ENCODE measurements around the gene DACH1. TPM values are rescaled to one million over a fixed set of nuclear protein-coding genes. Genes with fewer than 3 reads are reported as not detected.

DACH1 gene
- total RNA-seq, 8 experiments from 2014 or later = 0.20 to 74.1 (median 38.8) TPM

GRCh38 chr13:71399631-71400215 lies 467.3 kb downstream of the DACH1 start:
- in situ Hi-C loops (cut with MboI; ENCODE audit: low pct_unique_long_range_greater_than_20kb in 2 of 9, low sequenced_read_pairs in 9 of 9, unreplicated experiment in 9 of 9) = no loop called here
- 0 to 47% (median 25%) methylated on average over 2 to 3 of the region's 3 CpGs; no CpG with 5 or more reads in 1 of the 10 experiments for WGBS, 10 experiments

GRCh38 chr13:71396149-71396548 lies 470.9 kb downstream of the DACH1 start:
- peaks cover 5 to 9% of the 10 kb centered on the region in 2 donors for H3K4me1 ChIP-seq (replicated peaks in 1 of 2)
- in situ Hi-C loops (cut with MboI; ENCODE audit: low pct_unique_long_range_greater_than_20kb in 2 of 9, low sequenced_read_pairs in 9 of 9, unreplicated experiment in 9 of 9) = no loop called here
- H3K4me3 ChIP-seq = no peak overlapping the region
- ATAC-seq (replicated peaks in 6 of 8) = no peak
- no peak overlapping the region for H3K27ac ChIP-seq

More at GRCh38 chr13:71399631-71400215, 467.3 kb downstream of the DACH1 start:
- peak in 5 of 8 experiments; percentile 51 to 80 (median 60) for ATAC-seq (replicated peaks in 6 of 8)
- Histone ChIP-seq H3K4me1 (replicated peaks in 1 of 2) (peaks cover 5 to 9% of the 10 kb centered on the region in 2 donors), H3K27ac (no peak overlapping the region), H3K4me3 (no peak overlapping the region)

GRCh38 chr13:71395053-71395452 lies 472.0 kb downstream of the DACH1 start:
- WGBS, 10 experiments = 16 to 92% (median 62%) methylated on average over 2 to 8 of the region's 8 CpGs
- in situ Hi-C loops (cut with MboI; ENCODE audit: low pct_unique_long_range_greater_than_20kb in 2 of 9, low sequenced_read_pairs in 9 of 9, unreplicated experiment in 9 of 9) = no loop called here
- ATAC-seq (replicated peaks in 6 of 8) = no peak
- Histone ChIP-seq H3K4me1 (replicated peaks in 1 of 2) (peaks cover 1 to 5% of the 10 kb centered on the region in 2 donors), H3K27ac (no peak overlapping the region), H3K4me3 (no peak overlapping the region)

GRCh38 chr13:71394176-71394575 lies 472.8 kb downstream of the DACH1 start:
- Histone ChIP-seq H3K27ac (no peak overlapping the region), H3K4me1 (replicated peaks in 1 of 2) (no peaks in the 10 kb centered on the region), H3K4me3 (no peak overlapping the region)
- WGBS, 10 experiments = 6 to 100% (median 82%) methylated on average over 1 to 3 of the region's 3 CpGs; no CpG with 5 or more reads in 2 of the 10 experiments
- in situ Hi-C loops (cut with MboI; ENCODE audit: low pct_unique_long_range_greater_than_20kb in 2 of 9, low sequenced_read_pairs in 9 of 9, unreplicated experiment in 9 of 9) = no loop called here
- ATAC-seq (replicated peaks in 6 of 8) = no peak
